Measurements from ENCODE around the gene TMX4.
"Not testable (repeated sequence)": the region's sequence is repeated elsewhere in the genome, so short reads cannot be mapped to it uniquely, and the experiment has no call there.

The TMX4 gene

DNA sequence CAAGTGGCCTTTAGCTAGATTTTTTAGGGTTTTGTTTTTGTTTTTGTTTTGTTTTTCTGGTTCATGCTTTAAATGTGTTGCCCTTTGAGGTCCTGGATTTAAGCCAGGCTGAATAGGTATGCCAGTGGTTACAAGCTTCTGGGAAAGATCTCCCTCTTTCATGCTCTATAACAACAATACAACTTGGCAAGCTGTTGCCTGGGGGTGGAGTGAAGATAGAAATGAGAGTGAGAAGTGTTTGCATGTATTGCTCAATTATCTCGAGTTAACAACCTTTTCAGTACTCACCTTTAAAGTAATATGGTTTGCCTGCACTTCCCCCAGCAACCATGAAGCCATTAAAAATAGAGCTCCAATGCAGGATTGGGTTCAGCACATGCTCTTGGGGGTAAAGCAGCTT is 60.1 kb downstream of the TMX4 start:
- no peak overlapping the region for H3K4me3 ChIP-seq (replicated peaks; ENCODE audit: low read depth, low read length)
- DNase-seq (ENCODE audit: extremely low read depth, low read depth), result no peak
- TF ChIP-seq, protein P1, sequence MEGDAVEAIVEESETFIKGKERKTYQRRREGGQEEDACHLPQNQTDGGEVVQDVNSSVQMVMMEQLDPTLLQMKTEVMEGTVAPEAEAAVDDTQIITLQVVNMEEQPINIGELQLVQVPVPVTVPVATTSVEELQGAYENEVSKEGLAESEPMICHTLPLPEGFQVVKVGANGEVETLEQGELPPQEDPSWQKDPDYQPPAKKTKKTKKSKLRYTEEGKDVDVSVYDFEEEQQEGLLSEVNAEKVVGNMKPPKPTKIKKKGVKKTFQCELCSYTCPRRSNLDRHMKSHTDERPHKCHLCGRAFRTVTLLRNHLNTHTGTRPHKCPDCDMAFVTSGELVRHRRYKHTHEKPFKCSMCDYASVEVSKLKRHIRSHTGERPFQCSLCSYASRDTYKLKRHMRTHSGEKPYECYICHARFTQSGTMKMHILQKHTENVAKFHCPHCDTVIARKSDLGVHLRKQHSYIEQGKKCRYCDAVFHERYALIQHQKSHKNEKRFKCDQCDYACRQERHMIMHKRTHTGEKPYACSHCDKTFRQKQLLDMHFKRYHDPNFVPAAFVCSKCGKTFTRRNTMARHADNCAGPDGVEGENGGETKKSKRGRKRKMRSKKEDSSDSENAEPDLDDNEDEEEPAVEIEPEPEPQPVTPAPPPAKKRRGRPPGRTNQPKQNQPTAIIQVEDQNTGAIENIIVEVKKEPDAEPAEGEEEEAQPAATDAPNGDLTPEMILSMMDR (IDR thresholded peaks at IDR 0.05; ENCODE audit: low read depth, low read length, missing control alignments), result no peak

DNA sequence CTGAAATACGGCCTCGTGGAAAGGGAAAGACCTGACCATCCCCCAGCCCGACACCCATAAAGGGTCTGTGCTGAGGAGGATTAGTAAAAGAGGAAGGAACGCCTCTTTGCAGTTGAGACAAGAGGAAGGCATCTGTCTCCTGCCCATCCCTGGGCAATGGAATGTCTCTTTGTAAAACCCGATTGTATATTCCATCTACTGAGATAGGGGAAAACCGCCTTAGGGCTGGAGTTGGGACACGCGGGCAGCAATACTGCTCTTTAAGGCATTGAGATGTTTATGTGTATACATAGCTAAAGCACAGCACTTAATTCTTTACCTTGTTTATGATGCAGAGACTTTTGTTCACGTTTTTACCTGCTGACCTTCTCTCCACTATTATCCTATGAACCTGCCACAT is 63.0 kb downstream of the TMX4 start:
- DNase-seq (ENCODE audit: extremely low read depth, low read depth); H3K4me3 ChIP-seq (replicated peaks; ENCODE audit: low read depth, low read length): not testable (repeated sequence)

DNA sequence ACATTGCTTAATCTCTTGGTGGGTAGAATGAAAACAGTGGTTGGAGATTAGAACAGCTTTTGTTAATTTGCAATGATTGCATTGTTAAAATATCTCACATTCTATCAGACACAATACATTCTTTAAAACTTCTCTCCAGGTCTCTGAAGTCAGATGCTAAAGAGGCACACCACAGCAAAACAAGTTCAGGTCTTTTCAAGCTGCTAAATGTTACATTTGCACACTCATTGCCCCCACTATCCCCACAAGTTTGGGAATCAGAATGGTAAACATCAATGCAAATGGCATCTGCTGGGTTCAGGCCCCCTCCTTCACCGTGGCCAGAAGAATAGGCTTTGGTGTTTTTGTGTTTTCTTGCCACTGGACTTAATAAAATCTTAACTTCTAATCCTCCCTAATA is 69.2 kb downstream of the TMX4 start:
- H3K4me3 ChIP-seq (replicated peaks; ENCODE audit: low read depth, low read length), result no peak overlapping the region
- no peak for DNase-seq (ENCODE audit: extremely low read depth, low read depth)
- TF ChIP-seq, protein P1 (IDR thresholded peaks at IDR 0.05; ENCODE audit: low read depth, low read length, missing control alignments), result no peak

DNA sequence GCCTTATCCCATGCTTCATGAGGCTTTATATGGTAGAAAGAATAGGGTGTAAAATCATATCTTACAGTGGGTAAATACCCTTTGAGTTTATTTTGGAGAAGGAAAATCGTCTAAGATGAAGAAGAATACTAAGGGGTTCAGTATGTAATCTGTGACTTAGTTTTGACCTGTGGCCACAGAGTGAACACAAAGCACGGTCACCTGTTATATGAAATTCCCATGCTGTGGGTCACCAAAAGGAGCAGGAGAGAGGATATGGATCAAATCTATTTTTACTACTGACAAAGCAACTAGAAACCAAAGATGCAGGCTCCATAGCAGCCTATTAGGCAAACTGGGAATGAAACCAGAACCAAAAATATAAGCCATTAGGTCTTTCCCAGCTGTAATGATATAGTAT is 75.7 kb downstream of the TMX4 start:
- TF ChIP-seq, protein P1 (IDR thresholded peaks at IDR 0.05; ENCODE audit: low read depth, low read length, missing control alignments), result no peak
- DNase-seq (ENCODE audit: extremely low read depth, low read depth), result no peak
- no peak overlapping the region for H3K4me3 ChIP-seq (replicated peaks; ENCODE audit: low read depth, low read length)

DNA sequence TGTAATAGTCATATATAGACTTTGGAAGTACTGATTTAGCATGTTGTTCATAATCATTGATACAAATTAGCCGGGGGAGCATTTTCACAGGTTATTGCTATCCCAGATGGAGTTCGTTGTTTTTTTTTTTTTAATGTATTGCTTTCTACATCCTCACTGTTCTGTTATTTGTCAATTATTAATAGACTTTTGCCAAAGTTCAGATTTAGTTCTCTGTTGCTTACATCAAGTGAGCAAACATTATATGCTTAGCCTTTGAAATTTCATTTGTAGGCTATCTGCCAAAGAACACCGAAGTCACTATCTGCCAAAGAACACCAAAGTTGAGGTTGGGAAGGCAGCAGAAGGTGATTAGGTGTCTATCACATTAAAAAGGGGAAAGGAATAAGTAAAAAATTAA is 79.2 kb downstream of the TMX4 start, which contains the start of gene HAO1:
Gene HAO1 (minus strand): TSS at position 118 of the 400 bp plus-strand sequence. CDS start 36 bp downstream, at position 82.
- no peak within 1 kb of the TSS for H3K4me3 ChIP-seq (replicated peaks; ENCODE audit: low read depth, low read length)
- TF ChIP-seq, protein P1 (IDR thresholded peaks at IDR 0.05; ENCODE audit: low read depth, low read length, missing control alignments), result no peak
- DNase-seq (ENCODE audit: extremely low read depth, low read depth), result no peak

DNA sequence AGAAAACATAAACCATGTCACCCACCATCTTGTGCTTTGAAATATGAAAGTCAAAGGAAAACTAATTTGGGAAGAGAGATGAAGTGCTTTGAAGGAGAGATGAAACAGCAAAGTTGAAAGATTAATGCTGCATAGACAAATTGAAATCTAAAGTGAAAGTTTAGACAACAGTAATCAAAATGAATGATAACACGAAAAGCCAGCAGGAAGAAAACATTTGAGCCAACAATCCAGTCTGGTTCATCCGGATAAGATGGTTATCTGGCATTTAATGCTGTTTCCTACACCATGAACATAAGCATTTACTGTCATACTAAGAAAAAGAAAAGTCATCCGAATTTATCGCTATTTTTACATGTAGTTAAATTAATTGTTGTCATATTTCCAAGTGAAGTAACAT is 79.9 kb downstream of the TMX4 start:
- no peak for DNase-seq (ENCODE audit: extremely low read depth, low read depth)
- TF ChIP-seq, protein P1 (IDR thresholded peaks at IDR 0.05; ENCODE audit: low read depth, low read length, missing control alignments), result no peak
- no peak overlapping the region for H3K4me3 ChIP-seq (replicated peaks; ENCODE audit: low read depth, low read length)

DNA sequence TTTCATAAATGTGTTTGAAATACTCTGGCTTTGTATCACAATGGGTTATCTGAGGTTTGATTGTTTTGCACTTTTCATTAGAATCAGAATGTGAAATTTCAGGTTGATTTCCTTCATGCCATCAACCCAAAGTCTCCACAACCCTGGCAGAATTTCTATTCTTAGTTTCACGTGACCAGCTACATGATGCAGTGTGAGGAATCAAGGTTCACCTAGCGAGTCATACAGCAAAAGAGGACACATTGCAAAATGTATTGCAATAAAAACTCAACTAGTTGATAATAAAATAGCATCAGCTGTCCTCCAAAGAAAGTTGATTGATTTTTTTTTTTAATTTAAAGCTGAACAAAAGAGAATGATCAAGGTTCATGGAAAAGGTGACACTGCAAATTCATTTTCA is 81.5 kb downstream of the TMX4 start:
- H3K4me3 ChIP-seq (replicated peaks; ENCODE audit: low read depth, low read length), result no peak overlapping the region
- TF ChIP-seq, protein P1 (IDR thresholded peaks at IDR 0.05; ENCODE audit: low read depth, low read length, missing control alignments), result no peak
- no peak for DNase-seq (ENCODE audit: extremely low read depth, low read depth)

Measured in HFF-Myc (cell line).